ENCODE results near the gene FER.
"Not testable (repeated sequence)": the region's sequence is repeated elsewhere in the genome, so short reads cannot be mapped to it uniquely, and the experiment has no call there.

GRCh38 chr5:109050321-109050720 lies 302.6 kb downstream of the FER start:
- TF ChIP-seq, protein P1, sequence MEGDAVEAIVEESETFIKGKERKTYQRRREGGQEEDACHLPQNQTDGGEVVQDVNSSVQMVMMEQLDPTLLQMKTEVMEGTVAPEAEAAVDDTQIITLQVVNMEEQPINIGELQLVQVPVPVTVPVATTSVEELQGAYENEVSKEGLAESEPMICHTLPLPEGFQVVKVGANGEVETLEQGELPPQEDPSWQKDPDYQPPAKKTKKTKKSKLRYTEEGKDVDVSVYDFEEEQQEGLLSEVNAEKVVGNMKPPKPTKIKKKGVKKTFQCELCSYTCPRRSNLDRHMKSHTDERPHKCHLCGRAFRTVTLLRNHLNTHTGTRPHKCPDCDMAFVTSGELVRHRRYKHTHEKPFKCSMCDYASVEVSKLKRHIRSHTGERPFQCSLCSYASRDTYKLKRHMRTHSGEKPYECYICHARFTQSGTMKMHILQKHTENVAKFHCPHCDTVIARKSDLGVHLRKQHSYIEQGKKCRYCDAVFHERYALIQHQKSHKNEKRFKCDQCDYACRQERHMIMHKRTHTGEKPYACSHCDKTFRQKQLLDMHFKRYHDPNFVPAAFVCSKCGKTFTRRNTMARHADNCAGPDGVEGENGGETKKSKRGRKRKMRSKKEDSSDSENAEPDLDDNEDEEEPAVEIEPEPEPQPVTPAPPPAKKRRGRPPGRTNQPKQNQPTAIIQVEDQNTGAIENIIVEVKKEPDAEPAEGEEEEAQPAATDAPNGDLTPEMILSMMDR (IDR thresholded peaks at IDR 0.05; ENCODE audit: insufficient read depth, low read length): not testable (repeated sequence)
- not testable (repeated sequence) for TF ChIP-seq GABPA (IDR thresholded peaks at IDR 0.05; ENCODE audit: low read depth)

Measured in HL-60 (cell line).